PFSK-1 (cell line): ENCODE measurements around the gene GGCX.

Experiments used
- POLR2AphosphoS5 ChIP-seq: IDR thresholded peaks from 2 replicates; pipeline ENCODE4 v1.6.1; 2012; ENCODE audit warnings: low read depth, mild to moderate bottlenecking, control low read depth, low read length, moderate library complexity
- SIN3A ChIP-seq: IDR thresholded peaks from 2 replicates; pipeline ENCODE4 v1.6.1; 2012; ENCODE audit warnings: mild to moderate bottlenecking, low read length, moderate library complexity, borderline replicate concordance; ENCODE audit not compliant: insufficient read depth
- TAF1 ChIP-seq: IDR thresholded peaks from 2 replicates; pipeline ENCODE4 v1.6.1; 2012; ENCODE audit warnings: low read length, control low read depth, borderline replicate concordance; ENCODE audit not compliant: insufficient read depth
- TF ChIP-seq, protein P1 (sequence below), 2 experiments: IDR thresholded peaks; 2 replicates each; pipeline versions ENCODE4 v1.6.1 to v1.8.0; 2011 to 2012; ENCODE audit warnings: low read depth in 2 of 2, low read length in 2 of 2, control low read depth in 1 of 2, inconsistent platforms in 1 of 2, mild to moderate bottlenecking in 1 of 2, moderate library complexity in 1 of 2; ENCODE audit not compliant: insufficient read depth in 1 of 2

- TF ChIP-seq, protein P1, sequence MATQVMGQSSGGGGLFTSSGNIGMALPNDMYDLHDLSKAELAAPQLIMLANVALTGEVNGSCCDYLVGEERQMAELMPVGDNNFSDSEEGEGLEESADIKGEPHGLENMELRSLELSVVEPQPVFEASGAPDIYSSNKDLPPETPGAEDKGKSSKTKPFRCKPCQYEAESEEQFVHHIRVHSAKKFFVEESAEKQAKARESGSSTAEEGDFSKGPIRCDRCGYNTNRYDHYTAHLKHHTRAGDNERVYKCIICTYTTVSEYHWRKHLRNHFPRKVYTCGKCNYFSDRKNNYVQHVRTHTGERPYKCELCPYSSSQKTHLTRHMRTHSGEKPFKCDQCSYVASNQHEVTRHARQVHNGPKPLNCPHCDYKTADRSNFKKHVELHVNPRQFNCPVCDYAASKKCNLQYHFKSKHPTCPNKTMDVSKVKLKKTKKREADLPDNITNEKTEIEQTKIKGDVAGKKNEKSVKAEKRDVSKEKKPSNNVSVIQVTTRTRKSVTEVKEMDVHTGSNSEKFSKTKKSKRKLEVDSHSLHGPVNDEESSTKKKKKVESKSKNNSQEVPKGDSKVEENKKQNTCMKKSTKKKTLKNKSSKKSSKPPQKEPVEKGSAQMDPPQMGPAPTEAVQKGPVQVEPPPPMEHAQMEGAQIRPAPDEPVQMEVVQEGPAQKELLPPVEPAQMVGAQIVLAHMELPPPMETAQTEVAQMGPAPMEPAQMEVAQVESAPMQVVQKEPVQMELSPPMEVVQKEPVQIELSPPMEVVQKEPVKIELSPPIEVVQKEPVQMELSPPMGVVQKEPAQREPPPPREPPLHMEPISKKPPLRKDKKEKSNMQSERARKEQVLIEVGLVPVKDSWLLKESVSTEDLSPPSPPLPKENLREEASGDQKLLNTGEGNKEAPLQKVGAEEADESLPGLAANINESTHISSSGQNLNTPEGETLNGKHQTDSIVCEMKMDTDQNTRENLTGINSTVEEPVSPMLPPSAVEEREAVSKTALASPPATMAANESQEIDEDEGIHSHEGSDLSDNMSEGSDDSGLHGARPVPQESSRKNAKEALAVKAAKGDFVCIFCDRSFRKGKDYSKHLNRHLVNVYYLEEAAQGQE (IDR thresholded peaks at IDR 0.05; ENCODE audit: insufficient read depth in 1 of 2, low read depth in 2 of 2, low read length in 2 of 2): no peak
- TF ChIP-seq TAF1: no peak
- TF ChIP-seq SIN3A: no peak
- no peak; the same call in 1 of the 2 replicates for TF ChIP-seq POLR2AphosphoS5
Measured at GRCh38 chr2:85541262-85541661, 20.0 kb downstream of the GGCX start.
